Muscle of arm (tissue), 12 donors: ENCODE results near the gene CRACDL. TPM values are rescaled to one million over a fixed set of nuclear protein-coding genes. Genes with fewer than 3 reads are reported as not detected.
A peak's percentile ranks its signal among the peaks of the same experiment; 100 is the strongest.

Experiments
- DNase-seq: peaks from one replicate; pipeline ENCODE4 v3.0.0-alpha.2; 2013
- polyA plus RNA-seq, 12 donors: library from polyadenylated mRNA; unstranded; fragments of 120-200 nt; gene quantifications; one replicate each; pipeline ENCODE4 v1.2.1, GENCODE V29; 2013; ENCODE audit not compliant: insufficient read length in 12 of 12

Gene CRACDL
- polyA plus RNA-seq, 12 donors, result 0.92 to 9.8 (median 1.8) TPM; not detected in 1

DNA sequence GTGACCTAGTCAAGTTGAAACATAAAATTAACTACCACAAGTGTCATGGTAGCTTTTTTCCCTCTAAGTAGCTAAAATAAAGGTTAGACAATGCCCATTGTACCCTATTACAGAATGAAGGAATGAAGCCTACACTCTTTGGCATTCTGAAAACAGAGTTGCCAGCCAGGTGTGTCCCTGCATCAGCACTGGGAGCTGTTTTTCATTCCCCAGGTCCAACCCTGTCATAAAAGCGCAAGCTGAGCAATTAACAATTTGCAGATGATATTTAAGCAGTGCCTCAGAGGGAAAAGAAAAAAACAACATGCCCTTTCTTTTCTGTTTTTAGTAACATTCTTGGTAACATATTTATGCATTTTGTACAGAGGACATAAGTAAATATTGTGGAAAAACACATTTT is 158.3 kb downstream of the CRACDL start:
- DNase-seq, result no peak

DNA sequence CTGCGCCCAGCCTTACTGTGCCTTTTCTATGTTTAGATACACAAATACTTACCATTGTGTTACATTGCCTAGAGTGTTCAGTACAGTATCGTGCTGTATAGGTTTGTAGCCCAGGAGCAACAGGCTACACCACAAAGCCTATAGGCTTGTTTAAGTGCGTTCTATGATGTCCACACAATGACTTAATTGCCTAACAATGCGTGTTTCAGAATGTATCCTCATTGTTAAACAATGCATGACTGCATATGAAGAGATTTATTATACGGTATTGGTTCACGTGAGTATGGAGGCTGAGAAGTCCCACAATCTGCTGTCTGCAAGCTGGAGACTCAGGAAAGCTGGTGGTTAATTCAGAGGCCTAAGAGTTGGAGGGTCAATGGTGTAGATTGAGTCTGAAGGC is 158.9 kb downstream of the CRACDL start:
- DNase-seq, result no peak

GRCh38 chr2:98776136-98776535 is 159.9 kb downstream of the CRACDL start:
- DNase-seq, result no peak

DNA sequence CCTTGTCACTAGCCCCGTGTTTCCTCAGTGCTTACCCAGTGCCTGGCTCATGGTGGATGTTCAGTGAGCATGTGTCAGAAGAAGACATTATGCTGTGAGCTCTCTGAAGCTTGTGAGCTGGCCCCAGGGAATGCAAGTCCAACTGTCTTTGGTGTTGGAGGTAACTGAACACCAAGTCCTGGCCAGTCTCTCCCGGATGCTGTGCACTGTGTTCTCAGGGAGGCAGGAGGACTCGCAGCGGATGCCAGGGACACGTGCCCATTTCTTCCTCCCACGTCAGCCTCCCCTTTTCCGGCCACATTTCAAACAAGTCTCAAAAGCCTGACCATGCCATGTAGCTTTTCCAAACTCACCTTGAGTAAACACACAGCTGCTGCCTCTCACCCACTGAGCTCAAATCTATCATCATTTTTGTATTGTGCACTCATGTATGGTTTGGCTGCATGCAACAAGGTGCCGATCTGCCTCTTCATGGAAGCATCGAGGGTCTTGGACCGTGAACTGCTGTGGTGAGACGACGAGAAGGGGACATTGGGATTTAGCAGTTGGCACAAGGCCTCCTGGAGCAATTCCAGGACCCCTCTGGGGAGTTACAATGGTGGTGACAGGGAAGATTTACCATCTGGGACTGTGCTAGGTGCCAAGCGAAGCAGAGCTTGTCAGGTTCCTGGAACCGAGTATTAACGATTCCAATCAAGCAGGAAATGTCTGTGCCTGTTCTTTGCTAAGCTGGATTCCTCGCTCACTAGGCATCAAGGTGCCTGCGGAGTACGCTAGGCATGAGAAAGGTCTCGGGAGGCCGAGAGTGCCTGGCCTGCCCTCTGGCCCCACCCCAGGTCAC is 160.7 kb downstream of the CRACDL start:
- no peak for DNase-seq

- DNase-seq, result no peak
Observed at GRCh38 chr2:98773907-98774306, 162.1 kb downstream of the CRACDL start.

DNA sequence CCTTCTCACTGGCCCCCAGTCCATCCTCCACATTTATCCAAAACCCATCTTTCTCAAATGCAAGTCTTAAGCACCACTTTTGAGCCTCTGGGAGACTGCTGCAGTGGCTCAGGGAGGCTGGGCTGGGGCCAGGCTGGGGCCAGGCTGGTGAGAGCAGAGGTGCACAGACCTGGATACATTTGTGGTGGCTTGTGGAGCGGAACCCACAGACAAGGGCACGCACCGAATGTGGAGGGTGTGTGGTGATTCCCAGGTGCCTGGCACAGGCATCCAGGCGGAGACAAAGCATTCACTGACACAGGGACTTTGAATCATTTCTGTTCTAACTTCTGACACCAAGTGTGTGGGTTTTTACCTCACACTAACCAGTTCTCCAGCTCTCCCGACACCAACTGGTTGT is 162.9 kb downstream of the CRACDL start:
- DNase-seq, result no peak

DNA sequence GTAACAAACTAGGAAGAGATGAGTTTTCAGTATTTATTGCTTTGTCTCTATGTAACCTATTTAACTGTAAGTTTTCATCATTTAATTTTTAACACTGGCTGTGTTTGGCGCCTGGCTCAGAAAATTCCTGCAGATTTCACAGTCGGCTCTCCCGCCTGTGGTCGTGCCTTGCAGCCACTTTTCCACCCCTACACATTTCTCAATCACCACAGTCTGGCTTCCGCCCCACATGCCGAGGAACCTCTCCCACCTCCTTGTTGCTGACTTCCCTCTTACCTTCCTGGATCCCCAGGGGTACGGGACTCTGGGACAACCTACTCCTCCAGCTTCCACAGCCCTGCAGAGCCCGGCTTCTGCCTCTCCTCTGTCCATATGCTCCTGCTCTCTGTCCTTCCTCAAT is 163.5 kb downstream of the CRACDL start:
- DNase-seq, result no peak

DNA sequence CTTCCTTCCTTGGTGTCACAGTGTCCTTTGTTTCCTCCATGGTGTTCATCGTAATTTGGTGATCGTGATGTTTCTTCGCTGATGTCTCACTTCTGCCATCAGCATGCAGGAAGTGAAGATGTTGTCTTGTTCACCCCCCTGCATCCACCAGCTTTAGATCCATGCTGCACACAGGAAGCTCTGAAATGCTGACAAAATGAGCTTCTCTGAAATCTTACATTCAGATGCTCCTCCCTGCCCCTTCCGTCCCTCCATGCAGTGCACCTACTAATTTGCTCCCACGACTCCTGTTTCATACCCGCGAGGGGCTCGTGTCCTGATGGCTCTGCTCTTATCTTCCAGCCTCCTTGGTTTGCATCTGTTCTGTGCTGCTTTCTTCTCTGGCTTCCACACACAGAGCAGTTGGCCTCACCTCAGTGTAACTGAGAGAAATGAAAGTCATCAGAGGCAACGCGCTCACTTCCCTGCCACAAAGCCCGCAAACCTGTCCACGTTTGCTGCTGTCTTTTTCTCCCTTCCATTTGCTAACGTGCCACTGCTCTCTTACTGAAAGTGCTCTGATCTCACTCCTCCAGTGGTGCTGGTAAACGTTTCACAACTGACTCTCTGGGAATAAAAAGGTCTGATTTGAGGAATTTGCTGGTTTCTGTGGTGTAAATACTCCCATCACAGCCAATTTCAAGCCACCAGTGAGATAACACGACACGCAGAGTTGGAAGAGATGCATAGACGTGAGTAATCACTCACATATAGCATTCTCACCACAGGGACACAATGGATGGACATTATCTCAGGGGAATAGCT is 164.1 kb downstream of the CRACDL start:
- DNase-seq, result no peak

GRCh38 chr2:98771264-98771663 is 164.8 kb downstream of the CRACDL start:
- DNase-seq, result no peak

DNA sequence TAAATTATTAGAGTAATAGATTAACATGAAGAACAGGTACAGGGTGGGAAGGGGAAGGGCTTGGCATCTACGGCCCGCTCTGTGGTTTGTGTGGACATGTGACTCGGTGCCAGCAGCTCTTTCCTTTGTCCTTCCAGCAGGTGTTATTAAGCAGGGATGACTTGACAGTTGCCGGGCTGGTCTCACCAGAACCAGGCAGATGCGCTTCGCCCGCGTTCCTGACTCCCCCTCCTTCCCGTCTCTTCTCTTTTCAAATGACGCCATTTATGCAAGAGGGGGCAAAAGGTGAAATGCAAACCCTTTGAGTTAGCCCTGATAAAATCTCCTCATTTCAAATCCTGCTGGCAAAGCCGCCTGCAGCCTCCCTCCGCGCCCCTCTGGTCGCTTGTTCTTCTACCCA is 166.2 kb downstream of the CRACDL start:
- no peak for DNase-seq

GRCh38 chr2:98769114-98769476 is 166.9 kb downstream of the CRACDL start:
- no peak for DNase-seq

GRCh38 chr2:98768384-98769113 is 167.5 kb downstream of the CRACDL start:
- DNase-seq, result no peak

DNA sequence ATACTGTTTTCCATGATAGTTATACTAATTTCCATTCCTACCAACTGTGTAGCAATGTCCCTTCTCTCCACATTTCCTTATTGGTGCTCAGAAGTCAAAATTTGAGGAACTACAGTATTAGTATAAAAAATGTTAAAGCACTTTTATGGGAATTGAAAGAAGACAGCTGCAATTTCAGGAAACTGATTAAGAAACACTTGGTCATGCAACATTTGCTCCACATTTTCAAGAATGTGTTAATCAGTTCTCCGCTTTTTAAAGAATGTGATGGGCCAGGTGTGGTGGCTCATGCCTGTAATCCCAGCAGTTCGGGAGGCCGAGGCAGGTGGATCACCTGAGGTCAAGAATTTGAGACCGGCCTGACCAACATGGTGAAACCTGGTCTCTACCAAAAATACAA is 171.5 kb downstream of the CRACDL start:
- DNase-seq, result no peak

DNA sequence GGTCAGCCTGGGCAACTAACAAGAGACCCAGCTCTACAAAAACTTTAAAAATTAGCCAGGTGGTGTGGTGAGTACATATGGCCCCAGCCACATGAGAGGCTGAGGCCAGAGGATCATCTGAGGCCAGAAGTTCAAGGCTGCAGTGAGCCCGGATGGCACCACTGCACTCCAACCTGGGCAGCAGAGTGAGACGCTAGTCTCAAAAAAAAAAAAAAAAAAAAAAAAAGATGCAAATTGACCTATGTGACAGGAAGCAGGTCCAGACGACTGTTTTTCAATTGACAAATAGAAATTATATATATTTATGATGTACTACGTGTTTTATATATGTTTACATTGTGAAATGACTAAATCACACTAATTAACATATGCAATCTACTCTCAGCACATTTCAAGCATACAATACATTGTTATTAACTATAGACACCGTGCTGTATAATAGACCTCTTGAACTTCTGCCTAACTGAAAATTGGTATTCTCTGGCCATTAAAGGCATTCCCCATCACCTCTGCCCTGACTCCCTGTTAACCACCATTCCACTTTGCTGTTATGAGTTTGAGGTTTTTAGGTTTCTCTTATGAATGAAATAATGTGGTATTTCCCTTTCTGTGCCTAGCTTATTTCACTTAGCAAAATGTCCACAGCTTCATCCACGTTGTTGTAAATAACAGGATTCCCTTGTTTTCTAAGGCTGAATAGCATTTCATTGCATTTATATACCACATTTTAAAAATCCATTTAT is 172.6 kb downstream of the CRACDL start:
- no peak for DNase-seq

GRCh38 chr2:98761909-98762308 is 174.1 kb downstream of the CRACDL start:
- no peak for DNase-seq

- no peak for DNase-seq
Observed at GRCh38 chr2:98761267-98761781, 174.7 kb downstream of the CRACDL start.

DNA sequence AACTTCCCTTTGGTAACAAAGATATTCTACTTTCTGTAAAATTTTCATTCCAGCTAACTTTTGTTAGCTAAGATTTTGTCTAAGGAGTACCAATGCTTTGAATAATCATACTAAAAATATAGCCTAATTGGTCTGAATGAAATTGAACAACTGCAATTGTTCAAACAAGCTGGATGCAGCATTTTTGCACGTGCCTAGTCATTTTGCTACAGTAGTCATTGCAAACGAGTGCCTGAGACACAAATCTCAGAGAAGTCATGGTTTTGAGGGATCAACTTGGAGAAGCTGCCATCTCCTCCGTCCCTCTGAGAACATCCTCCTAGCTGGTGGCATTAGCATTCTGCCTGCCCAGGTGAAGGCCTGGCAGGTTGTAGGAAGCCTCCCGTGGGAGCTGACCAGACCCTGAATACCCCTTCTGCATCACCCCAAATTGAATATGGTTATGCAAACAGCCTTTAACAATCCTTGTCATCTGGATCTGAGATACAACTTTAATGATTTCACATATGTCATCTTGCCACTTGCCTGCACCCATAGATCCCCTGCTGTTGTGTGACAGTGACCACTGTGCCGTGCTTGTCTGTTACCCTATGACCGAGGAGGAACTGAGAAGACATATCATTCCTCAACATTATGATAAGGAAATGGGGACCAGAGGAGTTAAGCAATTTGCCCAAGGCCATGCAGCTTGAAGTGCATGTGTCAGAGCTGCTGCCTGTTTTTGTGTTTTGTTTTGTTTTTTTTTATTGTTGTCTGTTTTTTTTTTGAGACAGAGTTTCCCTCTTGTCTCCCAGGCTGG is 176.0 kb downstream of the CRACDL start:
- no peak for DNase-seq

GRCh38 chr2:98759338-98759737 is 176.7 kb downstream of the CRACDL start:
- no peak for DNase-seq

DNA sequence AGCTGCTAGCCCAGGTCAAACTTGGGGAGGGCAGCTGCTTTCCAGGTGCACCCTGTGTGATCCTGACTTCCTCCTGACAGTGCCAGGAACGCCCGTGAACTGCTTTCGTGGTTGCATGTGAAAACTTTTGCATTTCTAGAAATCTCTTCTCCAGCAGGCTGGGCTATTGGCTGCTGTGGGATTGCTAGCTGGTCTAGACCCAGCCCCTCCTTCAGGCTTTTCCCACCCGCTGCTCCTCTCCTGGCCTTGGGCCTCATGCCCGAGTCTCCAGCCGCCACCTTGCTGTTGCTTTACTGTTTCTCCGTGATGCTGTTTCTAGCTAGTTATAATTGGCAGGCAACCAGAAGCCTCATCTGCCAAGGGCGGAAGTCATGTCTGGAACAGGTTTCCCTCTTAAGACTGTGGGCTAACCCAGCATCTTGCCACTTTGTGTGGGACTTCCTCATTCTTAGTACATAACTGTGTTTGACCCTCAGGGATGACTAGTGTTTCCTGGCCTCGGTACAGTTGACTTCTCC is 178.1 kb downstream of the CRACDL start:
- DNase-seq, result peak; percentile 82

- no peak for DNase-seq
Observed at GRCh38 chr2:98753801-98754200, 182.2 kb downstream of the CRACDL start.
